ENCODE data around the gene PID1.

- TF ChIP-seq POLR2A (IDR thresholded peaks at IDR 0.05), result no peak
- no peak for TF ChIP-seq CTCF (IDR thresholded peaks at IDR 0.05)
These were observed 16.7 kb upstream of the PID1 start for GRCh38 chr2:229287823-229288222.

Data from body of pancreas (tissue), 4 donors.